GM10847 (cell line): ENCODE measurements around the gene SYNJ2.

Experiments
- POLR2A ChIP-seq: IDR thresholded peaks from 2 replicates; pipeline ENCODE4 v1.6.1; 2011; ENCODE audit not compliant: insufficient read length; ENCODE audit errors: extremely low read depth

Gene SYNJ2

DNA sequence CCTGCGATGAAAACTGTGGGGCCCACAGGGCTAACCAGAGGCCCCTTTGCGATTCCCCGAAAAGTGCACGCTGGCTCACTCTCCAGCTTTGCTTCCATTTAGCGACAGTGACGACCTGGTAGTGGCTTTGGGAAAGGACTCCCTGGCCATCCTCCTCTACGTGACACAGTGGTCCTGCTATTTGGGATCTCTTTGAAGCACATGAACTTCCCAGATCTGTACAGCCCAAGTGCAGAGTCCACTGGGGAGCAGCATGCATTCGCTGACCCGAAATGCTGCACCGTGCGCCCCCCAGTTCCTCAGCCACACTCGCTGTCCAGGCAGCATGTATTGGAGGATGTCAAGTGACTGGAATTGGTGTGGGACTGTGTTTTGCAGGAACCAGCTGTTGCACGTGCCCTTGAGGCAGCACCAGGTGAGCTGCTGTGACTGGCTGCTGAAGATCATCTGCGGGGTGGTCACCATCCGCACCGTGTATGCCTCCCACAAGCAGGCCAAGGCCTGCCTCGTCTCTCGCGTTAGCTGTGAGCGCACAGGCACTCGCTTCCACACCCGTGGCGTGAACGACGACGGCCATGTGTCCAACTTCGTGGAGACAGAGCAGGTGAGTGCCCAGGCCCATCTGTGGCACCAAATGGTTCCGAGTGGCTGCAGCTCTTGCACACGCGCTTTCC is 51.6 kb downstream of the SYNJ2 start:
- TF ChIP-seq POLR2A, result no peak

DNA sequence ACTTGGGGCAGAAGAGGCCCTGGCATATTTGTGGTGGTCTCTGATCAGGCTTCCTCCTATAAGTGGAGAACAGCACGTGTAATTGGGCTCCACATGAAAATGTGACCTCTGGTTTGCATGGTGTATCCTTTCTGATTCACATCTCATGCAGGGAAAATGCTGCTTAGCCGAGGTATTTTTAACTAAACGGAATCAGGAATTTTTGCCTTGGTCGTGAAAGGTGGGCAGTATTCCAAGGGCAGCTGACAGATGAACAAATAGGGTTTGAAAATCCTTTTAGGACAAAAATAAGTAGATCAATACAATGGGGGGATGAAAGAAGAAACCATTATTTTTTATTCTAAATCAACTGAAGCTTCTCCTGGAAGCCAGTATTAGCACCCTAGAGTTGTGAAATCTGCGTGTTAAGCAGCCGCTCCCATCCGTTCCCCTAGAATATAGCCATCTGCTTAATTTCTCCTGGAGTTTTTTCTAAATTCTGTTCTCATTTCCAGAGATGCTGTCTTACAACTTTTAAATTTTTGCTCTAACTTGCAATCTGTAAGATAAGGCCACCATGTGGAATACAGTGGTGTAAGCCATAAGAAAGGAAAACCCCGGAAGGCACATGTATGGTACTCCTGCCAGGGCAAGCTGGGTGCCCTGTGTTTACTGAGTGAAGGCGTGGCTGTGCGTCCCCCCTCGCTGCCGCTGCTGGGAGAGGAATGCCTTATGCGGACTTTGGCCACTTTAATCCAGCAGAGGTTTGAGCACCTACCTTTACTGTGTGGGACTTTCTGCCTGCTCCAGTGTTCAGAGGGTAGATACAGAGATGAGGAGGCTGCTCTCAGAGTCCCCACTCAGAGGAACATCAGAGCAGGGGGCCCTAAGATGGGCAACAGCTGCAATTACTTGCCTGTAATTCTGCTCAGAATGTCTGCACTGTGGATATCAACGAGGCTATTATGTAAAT is 52.4 kb downstream of the SYNJ2 start:
- no peak for TF ChIP-seq POLR2A

- no peak for TF ChIP-seq POLR2A
Measured at GRCh38 chr6:158036261-158036660, 54.6 kb downstream of the SYNJ2 start.

GRCh38 chr6:158037021-158037420 is 55.4 kb downstream of the SYNJ2 start:
- no peak for TF ChIP-seq POLR2A

GRCh38 chr6:158037771-158038170 is 56.1 kb downstream of the SYNJ2 start:
- TF ChIP-seq POLR2A, result no peak

GRCh38 chr6:158038291-158039177 is 56.9 kb downstream of the SYNJ2 start:
- no peak for TF ChIP-seq POLR2A

- TF ChIP-seq POLR2A, result no peak
Measured at GRCh38 chr6:158039178-158039557, 57.5 kb downstream of the SYNJ2 start.

GRCh38 chr6:158039571-158040050 is 57.9 kb downstream of the SYNJ2 start:
- TF ChIP-seq POLR2A, result no peak

DNA sequence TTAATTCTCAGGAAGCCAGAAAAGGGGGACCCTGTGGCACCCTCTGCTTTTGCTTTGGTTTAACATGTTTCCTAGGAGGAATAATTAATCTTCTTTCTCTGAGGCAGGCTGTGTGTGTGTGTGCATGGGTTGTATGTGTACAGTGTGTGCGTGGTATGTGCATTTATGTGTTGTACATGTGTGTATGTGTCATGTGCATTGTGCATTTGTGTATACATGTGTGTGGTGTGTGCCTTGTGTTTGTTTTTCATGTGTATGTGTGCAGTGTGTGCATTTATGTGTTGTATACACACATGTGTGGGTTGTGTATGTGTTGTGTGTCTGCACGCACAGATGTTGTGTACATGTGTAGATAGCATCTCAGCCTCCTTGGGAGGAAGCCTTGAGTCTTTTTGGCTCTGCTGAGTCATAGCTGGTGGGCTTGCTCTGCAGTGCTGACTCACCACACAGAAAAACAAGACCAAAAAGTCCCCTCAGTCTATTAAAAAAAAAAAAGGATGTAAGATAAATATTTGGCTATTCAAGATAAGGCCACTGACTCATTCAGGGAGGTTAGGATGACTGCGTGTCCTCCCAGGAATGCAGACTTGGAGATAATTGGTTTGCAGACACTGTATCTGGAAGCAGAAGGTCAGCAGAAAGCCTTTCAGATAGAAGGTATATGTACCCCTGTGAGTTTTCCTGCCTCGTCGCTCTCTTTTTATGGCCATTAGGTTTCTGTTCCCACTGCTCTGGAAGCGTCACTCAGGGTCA is 58.6 kb downstream of the SYNJ2 start:
- TF ChIP-seq POLR2A, result no peak

- no peak for TF ChIP-seq POLR2A
Measured at GRCh38 chr6:158040804-158041347, 59.2 kb downstream of the SYNJ2 start.

DNA sequence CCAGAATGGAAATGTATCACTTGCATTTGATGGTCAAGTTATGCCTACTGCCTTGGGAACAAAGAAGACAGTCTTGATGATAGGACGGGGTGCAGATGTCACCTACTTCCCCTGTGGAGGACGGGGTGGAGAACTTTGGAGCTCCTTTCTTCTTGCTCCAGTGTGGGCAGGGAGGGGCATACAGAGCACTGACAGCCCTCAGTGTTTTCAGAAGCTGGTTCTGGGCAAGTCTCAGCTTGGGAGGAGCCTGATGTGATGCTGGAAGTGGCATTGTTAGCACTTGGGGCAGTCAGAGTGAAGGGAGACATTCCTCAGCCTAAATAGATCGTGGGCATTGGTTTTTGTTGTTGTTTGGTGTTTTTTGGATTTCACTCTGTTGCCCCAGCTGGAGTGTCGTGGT is 59.7 kb downstream of the SYNJ2 start:
- TF ChIP-seq POLR2A, result no peak

DNA sequence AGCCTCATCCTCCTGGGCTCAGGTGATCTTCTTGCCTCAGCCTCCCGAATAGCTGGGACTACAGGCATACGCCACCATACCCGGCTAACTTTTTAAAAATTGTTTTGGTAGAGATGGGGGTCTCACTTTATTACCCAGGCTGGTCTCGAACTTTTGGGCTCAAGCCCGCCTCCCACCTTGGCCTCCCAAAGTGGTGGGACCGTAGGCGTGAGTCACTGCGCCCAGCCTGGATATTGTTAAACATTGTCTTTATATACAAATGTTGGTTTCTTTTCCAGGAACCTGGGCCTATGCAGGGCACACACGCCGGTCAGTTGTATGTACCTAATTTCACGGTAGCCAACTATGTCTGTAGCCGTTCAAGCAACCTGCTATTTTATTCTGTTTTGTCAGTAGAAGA is 60.1 kb downstream of the SYNJ2 start:
- TF ChIP-seq POLR2A, result no peak

- TF ChIP-seq POLR2A, result no peak
Measured at GRCh38 chr6:158042245-158042798, 60.7 kb downstream of the SYNJ2 start.

- TF ChIP-seq POLR2A, result no peak
Measured at GRCh38 chr6:158043008-158043407, 61.3 kb downstream of the SYNJ2 start.
